ENCODE measurements around the gene C4A. TPM values are rescaled to one million over a fixed set of nuclear protein-coding genes. Genes with fewer than 3 reads are reported as not detected.
"Not testable (repeated sequence)": the region's sequence is repeated elsewhere in the genome, so short reads cannot be mapped to it uniquely, and the experiment has no call there.

C4A gene
- polyA plus RNA-seq, 1 experiment, result 7.5 TPM

GRCh38 chr6:32047855-32048766 lies 66.3 kb downstream of the C4A start:
- no peak overlapping the region for H3K4me3 ChIP-seq (ENCODE audit: low read depth, low read length)
- peak; percentile 75 for TF ChIP-seq CTCF (IDR thresholded peaks at IDR 0.05; ENCODE audit: low read depth, low read length)
- no peaks in the 10 kb centered on the region for H3K9me3 ChIP-seq (ENCODE audit: control insufficient read depth, insufficient read depth, low read length)
- DNase-seq (ENCODE audit: low read depth, low spot score), result peak; percentile 7
- peaks cover 23% of the 10 kb centered on the region for H3K27me3 ChIP-seq (ENCODE audit: control insufficient read depth, insufficient read depth, low read length)
- CTCF ChIA-PET, result interaction anchor here (0.6 to 3.1 kb wide), 19 partner anchors 14 to 159 kb away, joined by 3 to 20 read pairs (median 3); partner anchors contain the start of gene TNXB
- H3K27ac ChIP-seq (ENCODE audit: low read depth, low read length), result no peak overlapping the region
- POLR2A ChIA-PET, result interaction anchor here (0.5 kb wide), 1 partner anchor 75 kb away, joined by 12 read pairs; no protein-coding TSS in a partner anchor

GRCh38 chr6:32049149-32049548 lies 67.3 kb downstream of the C4A start:
- peaks cover 32% of the 10 kb centered on the region for H3K27me3 ChIP-seq (ENCODE audit: control insufficient read depth, insufficient read depth, low read length)
- H3K4me3 ChIP-seq (ENCODE audit: low read depth, low read length); H3K27ac ChIP-seq (ENCODE audit: low read depth, low read length); POLR2A ChIA-PET; H3K9me3 ChIP-seq (ENCODE audit: control insufficient read depth, insufficient read depth, low read length); DNase-seq (ENCODE audit: low read depth, low spot score): not testable (repeated sequence)
- CTCF ChIA-PET, result interaction anchor here (0.9 to 1.1 kb wide), 2 partner anchors 13 to 29 kb away, joined by 3 to 4 read pairs; no protein-coding TSS in a partner anchor

GRCh38 chr6:32049736-32050135 lies 67.9 kb downstream of the C4A start:
- H3K9me3 ChIP-seq (ENCODE audit: control insufficient read depth, insufficient read depth, low read length); POLR2A ChIA-PET; DNase-seq (ENCODE audit: low read depth, low spot score); H3K4me3 ChIP-seq (ENCODE audit: low read depth, low read length); H3K27ac ChIP-seq (ENCODE audit: low read depth, low read length); CTCF ChIA-PET: not testable (repeated sequence)
- H3K27me3 ChIP-seq (ENCODE audit: control insufficient read depth, insufficient read depth, low read length), result peaks cover 34% of the 10 kb centered on the region

- H3K9me3 ChIP-seq (ENCODE audit: control insufficient read depth, insufficient read depth, low read length), result no peaks in the 10 kb centered on the region; the same call in 1 of the 2 replicates
- H3K27ac ChIP-seq (ENCODE audit: low read depth, low read length), result no peak overlapping the region
- ChIA-PET CTCF (interaction anchor here (1.1 kb wide), 1 partner anchor 68 kb away, joined by 3 read pairs; no protein-coding TSS in a partner anchor), POLR2A (no interaction called here)
- peaks cover 39% of the 10 kb centered on the region for H3K27me3 ChIP-seq (ENCODE audit: control insufficient read depth, insufficient read depth, low read length)
- no peak overlapping the region for H3K4me3 ChIP-seq (ENCODE audit: low read depth, low read length)
- no peak for TF ChIP-seq CTCF (IDR thresholded peaks at IDR 0.05; ENCODE audit: low read depth, low read length)
- DNase-seq (ENCODE audit: low read depth, low spot score), result no peak
Observed at GRCh38 chr6:32050562-32050961, 68.7 kb downstream of the C4A start.

Small RNA genes lying within 50 kb of the gene (small RNA-seq; reads per million reads assigned to genes)
- not detected for gene AL645922.1 (ENCODE audit: insufficient read length, low read depth)

Other genes starting within 250 kb of the C4A start
- gene CLIC1, start 245.5 kb upstream of the C4A start, polyA plus RNA-seq (2011; rRNA removed), result 466 and 531 TPM in 2 replicates
- gene MSH5, start 242.1 kb upstream of the C4A start, polyA plus RNA-seq (2011; rRNA removed), result 6.4 and 7.2 TPM in 2 replicates
- gene SAPCD1, start 219.4 kb upstream of the C4A start, polyA plus RNA-seq (2011; rRNA removed), result 0.24 and 0.88 TPM in 2 replicates
- 0.10 and 0.32 TPM in 2 replicates for gene VWA7, start 204.7 kb upstream of the C4A start, polyA plus RNA-seq (2011; rRNA removed)
- gene VARS1, start 186.3 kb upstream of the C4A start, polyA plus RNA-seq (2011; rRNA removed), result 16.0 and 23.9 TPM in 2 replicates
- gene LSM2, start 175.1 kb upstream of the C4A start, polyA plus RNA-seq (2011; rRNA removed), result 34.2 and 38.3 TPM in 2 replicates
- 1.1 and 1.2 TPM in 2 replicates for gene HSPA1L, start 166.8 kb upstream of the C4A start, polyA plus RNA-seq (2011; rRNA removed)
- gene HSPA1A, start 166.5 kb upstream of the C4A start, polyA plus RNA-seq (2011; rRNA removed), result 46.6 and 50.4 TPM in 2 replicates
- 31.9 TPM in 2 replicates for gene HSPA1B, start 154.3 kb upstream of the C4A start, polyA plus RNA-seq (2011; rRNA removed)
- gene NEU1, start 119.2 kb upstream of the C4A start, polyA plus RNA-seq (2011; rRNA removed), result 39.0 and 49.4 TPM in 2 replicates
- 0.04 and 0.12 TPM in 2 replicates for gene SLC44A4, start 103.1 kb upstream of the C4A start, polyA plus RNA-seq (2011; rRNA removed)
- gene EHMT2, start 84.4 kb upstream of the C4A start, polyA plus RNA-seq (2011; rRNA removed), result 23.8 and 28.5 TPM in 2 replicates
- gene ZBTB12, start 80.0 kb upstream of the C4A start, polyA plus RNA-seq (2011; rRNA removed), result 2.4 and 4.3 TPM in 2 replicates
- gene C2, start 54.3 kb upstream of the C4A start, polyA plus RNA-seq (2011; rRNA removed), result 1.5 and 1.9 TPM in 2 replicates
- gene CFB, start 36.0 kb upstream of the C4A start, polyA plus RNA-seq (2011; rRNA removed), result 13.3 and 14.0 TPM in 2 replicates
- gene NELFE, start 23.1 kb upstream of the C4A start, polyA plus RNA-seq (2011; rRNA removed), result 51.4 and 55.7 TPM in 2 replicates
- 26.0 and 30.4 TPM in 2 replicates for gene SKIC2, start 22.9 kb upstream of the C4A start, polyA plus RNA-seq (2011; rRNA removed)
- 11.4 and 14.9 TPM in 2 replicates for gene DXO, start 9.9 kb upstream of the C4A start, polyA plus RNA-seq (2011; rRNA removed)
- gene C4B, start 32.7 kb downstream of the C4A start, polyA plus RNA-seq (2011; rRNA removed), result 5.8 and 7.8 TPM in 2 replicates
- gene CYP21A2, start 56.4 kb downstream of the C4A start, polyA plus RNA-seq (2011; rRNA removed), result 0.05 and 0.06 TPM in 2 replicates
- 0.25 and 0.35 TPM in 2 replicates for gene TNXB, start 127.3 kb downstream of the C4A start, polyA plus RNA-seq (2011; rRNA removed)
- 39.2 and 60.0 TPM in 2 replicates for gene ATF6B, start 146.2 kb downstream of the C4A start, polyA plus RNA-seq (2011; rRNA removed)
- 3.1 and 3.8 TPM in 2 replicates for gene FKBPL, start 148.2 kb downstream of the C4A start, polyA plus RNA-seq (2011; rRNA removed)
- 0.27 and 0.47 TPM in 2 replicates for gene PRRT1, start 169.9 kb downstream of the C4A start, polyA plus RNA-seq (2011; rRNA removed)
- gene PPT2, start 172.1 kb downstream of the C4A start, polyA plus RNA-seq (2011; rRNA removed), result 12.6 and 14.1 TPM in 2 replicates
- gene EGFL8, start 182.5 kb downstream of the C4A start, polyA plus RNA-seq (2011; rRNA removed), result 2.5 and 2.8 TPM in 2 replicates
- gene AGPAT1, start 194.0 kb downstream of the C4A start, polyA plus RNA-seq (2011; rRNA removed), result 97.1 and 116 TPM in 2 replicates
- gene RNF5, start 196.3 kb downstream of the C4A start, polyA plus RNA-seq (2011; rRNA removed), result 33.3 TPM in 2 replicates
- 2.4 and 2.6 TPM in 2 replicates for gene AGER, start 202.2 kb downstream of the C4A start, polyA plus RNA-seq (2011; rRNA removed)
- 56.5 and 59.2 TPM in 2 replicates for gene PBX2, start 208.1 kb downstream of the C4A start, polyA plus RNA-seq (2011; rRNA removed)
- gene GPSM3, start 210.6 kb downstream of the C4A start, polyA plus RNA-seq (2011; rRNA removed), result 4.7 and 6.0 TPM in 2 replicates
- 0.37 and 0.55 TPM in 2 replicates for gene NOTCH4, start 242.0 kb downstream of the C4A start, polyA plus RNA-seq (2011; rRNA removed)

All from AG04450 (cell line).